PC-3 (cell line): ENCODE measurements around the gene HSD17B10. TPM values are rescaled to one million over a fixed set of nuclear protein-coding genes. Genes with fewer than 3 reads are reported as not detected.

Experiments
- ATAC-seq: fragments of 200-7000 bp; cut with Tn5 transposase; 2 replicates; pipeline ENCODE4 v1.9.1; 2020; ENCODE audit warnings: mild to moderate bottlenecking, moderate library complexity
- Bru-seq: library from RNA; stranded (reverse); fragments of 400-500 nt; gene quantifications from one replicate; lab custom pipeline; 2021; lab: Mats Ljungman, UMichigan
- BruChase-seq, 2 experiments: library from RNA; stranded (reverse); fragments of 400-500 nt; gene quantifications; one replicate each; lab custom pipeline; 2021; lab: Mats Ljungman, UMichigan
- BruUV-seq: library from RNA; stranded (reverse); fragments of 400-500 nt; replicated peaks from 2 replicates; lab custom pipeline; 2021; lab: Mats Ljungman, UMichigan
- CTCF ChIA-PET: fragments of 300-600 bp; sonication (Branson Sonifier 250); formaldehyde crosslinking; loops from one replicate; lab custom pipeline; 2022; ENCODE audit warnings: antibody characterized with exemption; lab: Charles Lee
- POLR2A ChIA-PET: fragments of 300-600 bp; sonication (Branson Sonifier 250); formaldehyde crosslinking; loops from one replicate; lab custom pipeline; 2022; ENCODE audit warnings: antibody characterized with exemption; ENCODE audit not compliant: unreplicated experiment; lab: Charles Lee
- DNase-seq: peaks from one replicate; pipeline ENCODE4 v3.0.0-alpha.2; 2015
- H2AFZ ChIP-seq: fragments of 300-600 bp; sonication (generic); 2 replicates; pipeline ENCODE4 v1.6.0; 2016; ENCODE audit warnings: antibody characterized with exemption, low read length
- H3F3A ChIP-seq: fragments of 300-600 bp; sonication (generic); one replicate; pipeline ENCODE4 v1.6.0; 2017; ENCODE audit warnings: antibody characterized with exemption, low read length, control low read depth, mild to moderate bottlenecking; ENCODE audit not compliant: unreplicated experiment
- H3K27ac ChIP-seq: fragments of 300-600 bp; sonication (generic); 2 replicates; pipeline ENCODE4 v1.5.1; 2016; ENCODE audit warnings: mild to moderate bottlenecking, low read length
- H3K27me3 ChIP-seq: fragments of 300-600 bp; sonication (generic); 2 replicates; pipeline ENCODE4 v1.6.1; 2016; ENCODE audit warnings: low read length, mixed read lengths
- H3K36me3 ChIP-seq: fragments of 300-600 bp; sonication (generic); 2 replicates; pipeline ENCODE4 v1.6.1; 2016; ENCODE audit warnings: low read depth, mixed run types, low read length, mixed read lengths
- H3K4me1 ChIP-seq: fragments of 300-600 bp; sonication (generic); 2 replicates; pipeline ENCODE4 v1.5.1; 2016; ENCODE audit warnings: low read length; ENCODE audit not compliant: insufficient read depth
- H3K4me2 ChIP-seq: fragments of 300-600 bp; sonication (generic); 2 replicates; pipeline ENCODE4 v1.6.0; 2016; ENCODE audit warnings: low read length
- H3K4me3 ChIP-seq: fragments of 300-600 bp; sonication (generic); 2 replicates; pipeline ENCODE4 v1.5.1; 2016; ENCODE audit warnings: mild to moderate bottlenecking, low read length, mixed read lengths
- H3K79me2 ChIP-seq: fragments of 300-600 bp; sonication (generic); 2 replicates; pipeline ENCODE4 v1.6.1; 2017; ENCODE audit warnings: low read length, mixed read lengths
- H3K9ac ChIP-seq: fragments of 300-600 bp; sonication (generic); 2 replicates; pipeline ENCODE4 v1.6.0; 2016; ENCODE audit warnings: mild to moderate bottlenecking, low read length
- H3K9me2 ChIP-seq: fragments of 300-600 bp; sonication (generic); replicated peaks from 2 replicates; pipeline ENCODE4 v1.6.1; 2016; ENCODE audit warnings: mixed run types, low read length, mixed read lengths
- H3K9me3 ChIP-seq: fragments of 300-600 bp; sonication (generic); 2 replicates; pipeline ENCODE4 v1.6.1; 2016; ENCODE audit warnings: low read length, mixed read lengths
- H4K20me1 ChIP-seq: fragments of 300-600 bp; sonication (generic); 2 replicates; pipeline ENCODE4 v1.6.1; 2016; ENCODE audit warnings: low read length, mixed read lengths
- EZH2 ChIP-seq: fragments of 300-600 bp; sonication (generic); IDR thresholded peaks from one replicate; pipeline ENCODE4 v1.6.1; 2017; ENCODE audit warnings: antibody characterized with exemption, mild to moderate bottlenecking, low read length; ENCODE audit not compliant: unreplicated experiment
- EZH2phosphoT487 ChIP-seq: fragments of 300-600 bp; sonication (generic); IDR thresholded peaks from 2 replicates; pipeline ENCODE4 v1.6.1; 2018; ENCODE audit warnings: mild to moderate bottlenecking, antibody characterized with exemption, low read length, borderline replicate concordance
- intact Hi-C: fragments of 100-400 bp; cut with micrococcal nuclease; formaldehyde crosslinking; loops from 2 replicates; pipeline ENCODE4 v1.9.0; 2023
- long read RNA-seq: library from polyadenylated mRNA; unstranded; transcript quantifications from one replicate; pipeline ENCODE4 v2.0.0, GENCODE V29; 2021; ENCODE audit not compliant: unreplicated experiment
- total RNA-seq: library from RNA; depleted of rRNA; stranded (reverse); fragments of >200 nt; gene quantifications from 2 replicates; pipeline ENCODE4 v1.2.3, GENCODE V29; 2014; rRNA removed
- TF ChIP-seq, protein P1 (sequence below): fragments of 300-600 bp; sonication (generic); conservative IDR thresholded peaks from 2 replicates; pipeline ENCODE4 v1.5.1; 2017; ENCODE audit warnings: antibody characterized with exemption, low read depth, mild to moderate bottlenecking, low read length

The HSD17B10 gene
- total RNA-seq (181 and 191 TPM in 2 replicates), Bru-seq, nascent RNA (percentile 87 among the genes with signal in this experiment), BruChase-seq, experiment 1, labeled RNA remaining after a 6-hour chase (percentile 95 among the genes with signal in this experiment), BruChase-seq, experiment 2, labeled RNA remaining after a 2-hour chase (percentile 86 among the genes with signal in this experiment)
- long read RNA-seq, transcript HSD17B10-201 (6 exons, 960 nt), result major isoform, 34 of 57 reads
- long read RNA-seq, partial matches to known transcripts, result 21 of 57 reads
- long read RNA-seq, other reads (novel, unspliced or antisense), result 2 of 57 reads

- H3K27ac ChIP-seq, result no peak within 1 kb of the TSS
- intact Hi-C loops, result loop anchor here (2.0 to 10.0 kb wide), 2 partner anchors 115 to 149 kb away; partner anchors contain the start of gene IQSEC2
- no peaks in the 10 kb centered on the region for H3K9me3 ChIP-seq
- no peak for TF ChIP-seq EZH2phosphoT487
- TF ChIP-seq EZH2, result no peak
- TF ChIP-seq, protein P1, sequence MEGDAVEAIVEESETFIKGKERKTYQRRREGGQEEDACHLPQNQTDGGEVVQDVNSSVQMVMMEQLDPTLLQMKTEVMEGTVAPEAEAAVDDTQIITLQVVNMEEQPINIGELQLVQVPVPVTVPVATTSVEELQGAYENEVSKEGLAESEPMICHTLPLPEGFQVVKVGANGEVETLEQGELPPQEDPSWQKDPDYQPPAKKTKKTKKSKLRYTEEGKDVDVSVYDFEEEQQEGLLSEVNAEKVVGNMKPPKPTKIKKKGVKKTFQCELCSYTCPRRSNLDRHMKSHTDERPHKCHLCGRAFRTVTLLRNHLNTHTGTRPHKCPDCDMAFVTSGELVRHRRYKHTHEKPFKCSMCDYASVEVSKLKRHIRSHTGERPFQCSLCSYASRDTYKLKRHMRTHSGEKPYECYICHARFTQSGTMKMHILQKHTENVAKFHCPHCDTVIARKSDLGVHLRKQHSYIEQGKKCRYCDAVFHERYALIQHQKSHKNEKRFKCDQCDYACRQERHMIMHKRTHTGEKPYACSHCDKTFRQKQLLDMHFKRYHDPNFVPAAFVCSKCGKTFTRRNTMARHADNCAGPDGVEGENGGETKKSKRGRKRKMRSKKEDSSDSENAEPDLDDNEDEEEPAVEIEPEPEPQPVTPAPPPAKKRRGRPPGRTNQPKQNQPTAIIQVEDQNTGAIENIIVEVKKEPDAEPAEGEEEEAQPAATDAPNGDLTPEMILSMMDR, result no peak
- H3K4me1 ChIP-seq, result peaks cover 7% of the 10 kb centered on the region; the same call in 1 of the 2 replicates
- H3F3A ChIP-seq, result no peaks in the 10 kb centered on the region
- no peaks in the 10 kb centered on the region for H3K9me2 ChIP-seq
- H3K4me3 ChIP-seq, result peak within 1 kb of the TSS; percentile 97
- no peaks in the 10 kb centered on the region for H3K27me3 ChIP-seq
- CTCF ChIA-PET, result no interaction called here
- H3K4me2 ChIP-seq, result peak within 1 kb of the TSS; percentile 90
- peak; percentile 90 for DNase-seq
- ATAC-seq, result peak; percentile 98
- peak within 1 kb of the TSS; percentile 91 for H2AFZ ChIP-seq
- POLR2A ChIA-PET, result no interaction called here
- no peaks in the 10 kb centered on the region for H4K20me1 ChIP-seq
- H3K9ac ChIP-seq, result peak within 1 kb of the TSS; percentile 90
- H3K36me3 ChIP-seq, result peaks cover 8% of the 10 kb centered on the region
- TSS peak; percentile 81 for BruUV-seq
- peaks cover 17% of the 10 kb centered on the region for H3K79me2 ChIP-seq
Measured at GRCh38 chrX:53433651-53434639, at the start of gene HSD17B10. Gene HSD17B10 (minus strand): TSS chrX:53434370. CDS start chrX:53434345, 25 bp downstream.

GRCh38 chrX:53483416-53483815 is 49.2 kb upstream of the HSD17B10 start:
- Histone ChIP-seq H3K4me3 (no peak overlapping the region), H3K4me1 (0 out of 2 replicates have a peak, but pooled peaks cover 5% of the 10 kb centered on the region), H4K20me1 (no peaks in the 10 kb centered on the region), H3K9me3 (no peaks in the 10 kb centered on the region), H3F3A (no peaks in the 10 kb centered on the region), H3K4me2 (no peak overlapping the region), H2AFZ (no peak overlapping the region), H3K27ac (no peak overlapping the region), H3K79me2 (no peaks in the 10 kb centered on the region), H3K9ac (no peak overlapping the region), H3K27me3 (no peaks in the 10 kb centered on the region), H3K36me3 (no peaks in the 10 kb centered on the region), H3K9me2 (no peaks in the 10 kb centered on the region)
- DNase-seq (no peak), ATAC-seq (no peak)
- no peak for TF ChIP-seq EZH2
- TF ChIP-seq, protein P1, result no peak
- no peak for TF ChIP-seq EZH2phosphoT487
- POLR2A ChIA-PET, result no interaction called here
- intact Hi-C loops, result no loop called here
- no TSS peak for BruUV-seq
- CTCF ChIA-PET, result interaction anchor here (1.3 kb wide), 1 partner anchor 202 kb away, joined by 3 read pairs; the partner anchor contains the start of gene IQSEC2
